Neuron (in vitro differentiated cells): ENCODE data around the gene RAP1GAP2.

ENCODE experiments used
- H2AFZ ChIP-seq: one replicate; pipeline ENCODE4 v1.6.1; 2013; ENCODE audit warnings: low read depth, mild to moderate bottlenecking, inconsistent platforms, low read length, moderate library complexity
- H3K27me3 ChIP-seq: one replicate; pipeline ENCODE4 v1.6.1; 2013; ENCODE audit warnings: low read length; ENCODE audit not compliant: insufficient read depth
- H3K36me3 ChIP-seq: one replicate; pipeline ENCODE4 v1.6.1; 2013; ENCODE audit warnings: low read length; ENCODE audit not compliant: insufficient read depth
- H3K4me1 ChIP-seq: one replicate; pipeline ENCODE4 v1.6.1; 2013; ENCODE audit warnings: low read length; ENCODE audit not compliant: insufficient read depth
- H3K4me3 ChIP-seq: 2 replicates; pipeline ENCODE4 v1.5.1; 2013; ENCODE audit warnings: mild to moderate bottlenecking, low read length, moderate library complexity
- H3K9me3 ChIP-seq: one replicate; pipeline ENCODE4 v1.6.1; 2013; ENCODE audit warnings: low read length

RAP1GAP2 gene

GRCh38 chr17:3011891-3012290 lies 215.7 kb downstream of the RAP1GAP2 start:
- H3K4me3 ChIP-seq: no peak overlapping the region
- no peak overlapping the region for H2AFZ ChIP-seq
- no peaks in the 10 kb centered on the region for H3K27me3 ChIP-seq
- H3K36me3 ChIP-seq: no peaks in the 10 kb centered on the region
- no peaks in the 10 kb centered on the region for H3K4me1 ChIP-seq
- H3K9me3 ChIP-seq: no peaks in the 10 kb centered on the region

- H3K27me3 ChIP-seq: no peaks in the 10 kb centered on the region
- no peaks in the 10 kb centered on the region for H3K9me3 ChIP-seq
- H3K36me3 ChIP-seq: no peaks in the 10 kb centered on the region
- no peak overlapping the region for H2AFZ ChIP-seq
- H3K4me1 ChIP-seq: no peaks in the 10 kb centered on the region
- no peak overlapping the region for H3K4me3 ChIP-seq
Observed at GRCh38 chr17:3012926-3013581, 216.8 kb downstream of the RAP1GAP2 start.

- Histone ChIP-seq H3K4me3 (no peak overlapping the region), H3K27me3 (no peaks in the 10 kb centered on the region), H2AFZ (no peak overlapping the region), H3K4me1 (no peaks in the 10 kb centered on the region), H3K9me3 (no peaks in the 10 kb centered on the region), H3K36me3 (no peaks in the 10 kb centered on the region)
Observed at GRCh38 chr17:3015890-3016289, 219.7 kb downstream of the RAP1GAP2 start.

GRCh38 chr17:3017936-3018335 lies 221.7 kb downstream of the RAP1GAP2 start:
- no peaks in the 10 kb centered on the region for H3K4me1 ChIP-seq
- no peaks in the 10 kb centered on the region for H3K36me3 ChIP-seq
- no peaks in the 10 kb centered on the region for H3K27me3 ChIP-seq
- H3K4me3 ChIP-seq: no peak overlapping the region
- H3K9me3 ChIP-seq: no peaks in the 10 kb centered on the region
- no peak overlapping the region for H2AFZ ChIP-seq

- Histone ChIP-seq H3K27me3 (no peaks in the 10 kb centered on the region), H2AFZ (no peak overlapping the region), H3K9me3 (peaks cover 7% of the 10 kb centered on the region), H3K4me1 (no peaks in the 10 kb centered on the region), H3K36me3 (no peaks in the 10 kb centered on the region), H3K4me3 (no peak overlapping the region)
Observed at GRCh38 chr17:3019761-3020160, 223.5 kb downstream of the RAP1GAP2 start.

GRCh38 chr17:3020381-3020780 lies 224.1 kb downstream of the RAP1GAP2 start:
- Histone ChIP-seq H3K4me1 (no peaks in the 10 kb centered on the region), H2AFZ (no peak overlapping the region), H3K9me3 (peaks cover 7% of the 10 kb centered on the region), H3K36me3 (no peaks in the 10 kb centered on the region), H3K4me3 (no peak overlapping the region), H3K27me3 (no peaks in the 10 kb centered on the region)

GRCh38 chr17:3022197-3022596 lies 226.0 kb downstream of the RAP1GAP2 start:
- H2AFZ ChIP-seq: no peak overlapping the region
- H3K4me1 ChIP-seq: no peaks in the 10 kb centered on the region
- H3K4me3 ChIP-seq: no peak overlapping the region
- no peaks in the 10 kb centered on the region for H3K27me3 ChIP-seq
- H3K36me3 ChIP-seq: no peaks in the 10 kb centered on the region
- peaks cover 7% of the 10 kb centered on the region for H3K9me3 ChIP-seq

- Histone ChIP-seq H3K27me3 (no peaks in the 10 kb centered on the region), H3K4me1 (no peaks in the 10 kb centered on the region), H3K4me3 (no peak overlapping the region), H3K36me3 (no peaks in the 10 kb centered on the region), H3K9me3 (peaks cover 7% of the 10 kb centered on the region), H2AFZ (no peak overlapping the region)
Observed at GRCh38 chr17:3024346-3024745, 228.1 kb downstream of the RAP1GAP2 start.

GRCh38 chr17:3025421-3026124 lies 229.3 kb downstream of the RAP1GAP2 start:
- H2AFZ ChIP-seq: no peak overlapping the region
- no peaks in the 10 kb centered on the region for H3K4me1 ChIP-seq
- no peak overlapping the region for H3K4me3 ChIP-seq
- H3K9me3 ChIP-seq: peaks cover 7% of the 10 kb centered on the region
- no peaks in the 10 kb centered on the region for H3K27me3 ChIP-seq
- H3K36me3 ChIP-seq: no peaks in the 10 kb centered on the region

- peaks cover 7% of the 10 kb centered on the region for H3K9me3 ChIP-seq
- no peaks in the 10 kb centered on the region for H3K4me1 ChIP-seq
- no peaks in the 10 kb centered on the region for H3K36me3 ChIP-seq
- no peak overlapping the region for H2AFZ ChIP-seq
- H3K4me3 ChIP-seq: no peak overlapping the region
- H3K27me3 ChIP-seq: no peaks in the 10 kb centered on the region
Observed at GRCh38 chr17:3026125-3026855, 230.1 kb downstream of the RAP1GAP2 start.

GRCh38 chr17:3026856-3027751 lies 230.9 kb downstream of the RAP1GAP2 start:
- Histone ChIP-seq H3K9me3 (peaks cover 7% of the 10 kb centered on the region), H3K36me3 (no peaks in the 10 kb centered on the region), H3K27me3 (no peaks in the 10 kb centered on the region), H3K4me3 (no peak overlapping the region), H2AFZ (no peak overlapping the region), H3K4me1 (no peaks in the 10 kb centered on the region)

- Histone ChIP-seq H3K36me3 (no peaks in the 10 kb centered on the region), H3K27me3 (no peaks in the 10 kb centered on the region)
Observed at GRCh38 chr17:3027786-3028532, 231.7 kb downstream of the RAP1GAP2 start.

More at GRCh38 chr17:3027786-3028532, 231.7 kb downstream of the RAP1GAP2 start:
- no peaks in the 10 kb centered on the region for H3K4me1 ChIP-seq
- no peak overlapping the region for H3K4me3 ChIP-seq
- peaks cover 7% of the 10 kb centered on the region for H3K9me3 ChIP-seq
- no peak overlapping the region for H2AFZ ChIP-seq
